Testis (tissue), 3 donors: ENCODE data around the gene IL31RA. TPM values are rescaled to one million over a fixed set of nuclear protein-coding genes. Genes with fewer than 3 reads are reported as not detected.

Experiments used
- DNase-seq: peaks from one replicate; pipeline ENCODE4 v3.0.0-alpha.2; 2019
- H3K27ac ChIP-seq, 2 donors: fragments of 200-600 bp; sonication (generic); one replicate each; pipeline ENCODE4 v1.5.1; 2019
- H3K27me3 ChIP-seq: fragments of 200-600 bp; sonication (generic); one replicate; pipeline ENCODE4 v1.5.1; 2019
- H3K36me3 ChIP-seq: fragments of 200-600 bp; sonication (generic); one replicate; pipeline ENCODE4 v1.5.1; 2017; ENCODE audit warnings: low read depth; ENCODE audit errors: missing control alignments
- H3K4me1 ChIP-seq: fragments of 200-600 bp; sonication (generic); one replicate; pipeline ENCODE4 v1.5.1; 2019
- H3K4me3 ChIP-seq, 2 donors: fragments of 200-600 bp; sonication (generic); one replicate each; pipeline ENCODE4 v1.5.1; 2017 to 2019
- H3K9me3 ChIP-seq: fragments of 200-600 bp; sonication (generic); one replicate; pipeline ENCODE4 v1.5.1; 2017
- POLR2A ChIP-seq: fragments of 450-650 bp; IDR thresholded peaks from one replicate; pipeline ENCODE4 v1.6.1; 2017; ENCODE audit warnings: antibody characterized with exemption, mild to moderate bottlenecking, moderate library complexity
- WGBS, 2 donors: methylation state at CpG; one replicate each; pipeline ENCODE4 v1.1.5; 2018; 5-methylcytosine and 5-hydroxymethylcytosine counted together
- intact Hi-C: fragments of 100-400 bp; cut with DNase I; formaldehyde crosslinking; loops from one replicate; pipeline ENCODE4 v1.15.1; 2023; ENCODE audit warnings: low total_unique reads
- polyA plus RNA-seq: library from polyadenylated mRNA; stranded (reverse); fragments of 350-450 nt; fragmentation: Illumina TruSeq; extraction: RNeasy Lipid Tissue Mini Kit (QIAGEN cat#74804); gene quantifications from one replicate; pipeline ENCODE4 v1.2.3, GENCODE V29; 2014; ENCODE audit warnings: low read depth, low replicate concordance; ENCODE audit not compliant: insufficient read depth
- total RNA-seq, 2 donors: library from RNA; depleted of rRNA; stranded (reverse); fragments of >200 nt; gene quantifications; one replicate each; pipeline ENCODE4 v1.2.3, GENCODE V29; 2016
- TF ChIP-seq, protein P1 (sequence below), 3 experiments: fragments of 450-650 bp in 2 of 3; fragments of 200-600 bp in 1 of 3; sonication (generic) in 1 of 3; IDR thresholded peaks; one replicate each; pipeline ENCODE4 v1.5.1; 2016 to 2019; ENCODE audit warnings: antibody characterized with exemption in 3 of 3, mild to moderate bottlenecking in 2 of 3, moderate library complexity in 1 of 3

Gene IL31RA
- total and polyA plus RNA-seq, 3 donors from 2014 or later = 2.7 to 3.9 (median 3.1) TPM

DNA sequence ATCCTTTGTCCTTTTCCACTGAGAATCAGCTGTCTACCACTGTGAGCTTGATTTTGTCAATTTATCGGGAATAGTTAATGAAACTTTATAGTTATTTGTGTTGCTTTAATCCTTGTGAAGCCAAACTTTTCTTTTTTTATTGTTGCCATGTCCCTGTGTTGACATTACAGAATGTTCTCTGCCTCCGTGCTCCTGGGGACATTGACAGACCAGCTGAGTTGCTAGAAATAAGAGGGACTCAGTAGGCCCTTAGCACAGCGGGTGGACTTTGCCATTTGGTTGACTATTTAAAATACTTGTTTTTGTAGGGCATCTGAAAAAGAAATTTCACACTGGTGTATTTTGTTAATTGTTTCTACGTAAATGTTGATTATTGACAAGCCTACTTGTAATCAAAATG, 70.5 kb downstream of the IL31RA start:
- Histone ChIP-seq H3K36me3 (no peaks in the 10 kb centered on the region), H3K4me3 (no peak overlapping the region), H3K27me3 (no peaks in the 10 kb centered on the region), H3K4me1 (no peaks in the 10 kb centered on the region), H3K27ac (no peak overlapping the region), H3K9me3 (no peaks in the 10 kb centered on the region)
- intact Hi-C loops = no loop called here
- 77 to 80% methylated on average over 4 of the region's 4 CpGs for WGBS, 2 donors
- DNase-seq = no peak
- no peak for TF ChIP-seq POLR2A
- TF ChIP-seq, protein P1, sequence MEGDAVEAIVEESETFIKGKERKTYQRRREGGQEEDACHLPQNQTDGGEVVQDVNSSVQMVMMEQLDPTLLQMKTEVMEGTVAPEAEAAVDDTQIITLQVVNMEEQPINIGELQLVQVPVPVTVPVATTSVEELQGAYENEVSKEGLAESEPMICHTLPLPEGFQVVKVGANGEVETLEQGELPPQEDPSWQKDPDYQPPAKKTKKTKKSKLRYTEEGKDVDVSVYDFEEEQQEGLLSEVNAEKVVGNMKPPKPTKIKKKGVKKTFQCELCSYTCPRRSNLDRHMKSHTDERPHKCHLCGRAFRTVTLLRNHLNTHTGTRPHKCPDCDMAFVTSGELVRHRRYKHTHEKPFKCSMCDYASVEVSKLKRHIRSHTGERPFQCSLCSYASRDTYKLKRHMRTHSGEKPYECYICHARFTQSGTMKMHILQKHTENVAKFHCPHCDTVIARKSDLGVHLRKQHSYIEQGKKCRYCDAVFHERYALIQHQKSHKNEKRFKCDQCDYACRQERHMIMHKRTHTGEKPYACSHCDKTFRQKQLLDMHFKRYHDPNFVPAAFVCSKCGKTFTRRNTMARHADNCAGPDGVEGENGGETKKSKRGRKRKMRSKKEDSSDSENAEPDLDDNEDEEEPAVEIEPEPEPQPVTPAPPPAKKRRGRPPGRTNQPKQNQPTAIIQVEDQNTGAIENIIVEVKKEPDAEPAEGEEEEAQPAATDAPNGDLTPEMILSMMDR (IDR thresholded peaks at IDR 0.05) = no peak

GRCh38 chr5:55923177-55923771, 72.1 kb downstream of the IL31RA start:
- DNase-seq = no peak
- intact Hi-C loops = no loop called here

DNA sequence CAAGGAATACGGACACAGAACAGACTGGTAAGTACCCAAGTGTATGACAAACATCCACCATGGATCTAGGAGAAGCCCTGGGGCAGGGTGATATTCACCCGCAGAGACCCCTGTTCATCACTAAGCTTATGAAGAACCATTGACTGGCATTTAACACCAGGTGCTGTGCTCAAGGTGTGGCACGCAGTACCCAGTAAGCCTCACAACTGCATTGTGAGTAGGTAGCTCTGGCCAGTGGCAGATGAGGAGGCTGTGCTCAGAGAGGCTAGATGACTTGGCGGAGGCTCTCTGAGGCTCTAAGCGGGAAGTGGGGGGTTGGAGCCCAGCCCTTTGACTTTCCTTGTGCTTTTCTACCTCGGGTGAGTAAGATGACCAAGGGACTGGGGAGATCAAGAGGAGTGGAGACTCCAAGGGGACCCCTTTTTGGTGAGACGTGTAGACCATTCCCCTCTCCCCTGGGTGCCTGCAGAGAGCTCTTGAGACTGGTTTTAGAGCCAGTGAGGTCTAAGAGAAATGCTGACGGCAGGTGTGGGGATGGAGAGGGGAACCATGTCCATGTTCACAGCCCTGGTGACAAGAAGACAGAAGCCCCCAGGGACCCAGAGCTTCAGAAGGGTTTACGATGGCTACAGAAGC, 72.8 kb downstream of the IL31RA start:
- H3K4me1 ChIP-seq = no peaks in the 10 kb centered on the region

More at GRCh38 chr5:55923177-55923771, 72.1 kb downstream of the IL31RA start:
- TF ChIP-seq POLR2A = no peak
- TF ChIP-seq, protein P1 (IDR thresholded peaks at IDR 0.05) = no peak
- H3K4me3 ChIP-seq = no peak overlapping the region
- 59 to 70% methylated on average over 16 to 17 of the region's 17 CpGs for WGBS, 2 donors
- no peaks in the 10 kb centered on the region for H3K36me3 ChIP-seq
- no peaks in the 10 kb centered on the region for H3K9me3 ChIP-seq
- H3K27me3 ChIP-seq = no peaks in the 10 kb centered on the region
- H3K27ac ChIP-seq = no peak overlapping the region
- no peaks in the 10 kb centered on the region for H3K4me1 ChIP-seq

DNA sequence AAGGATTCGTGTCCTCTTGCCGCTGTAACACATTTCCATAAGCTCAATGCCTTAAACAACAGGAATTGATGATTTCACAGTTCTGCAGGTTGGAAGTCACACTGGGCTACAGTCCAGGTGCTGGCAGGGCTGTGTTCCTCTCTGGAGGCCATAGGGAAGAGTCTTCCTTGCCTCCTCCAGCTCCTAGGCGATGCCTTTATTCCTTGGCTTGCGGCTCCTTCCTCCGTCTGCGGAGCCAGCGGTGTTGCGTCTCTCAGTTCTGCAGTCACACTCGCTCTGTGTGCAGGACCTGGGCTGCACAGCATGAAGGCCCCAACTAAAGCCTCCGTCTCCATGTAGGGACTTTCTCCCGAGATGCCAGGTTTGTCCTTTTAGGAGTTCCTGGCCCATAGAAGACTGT, 73.6 kb downstream of the IL31RA start:
- Histone ChIP-seq H3K4me1 (no peaks in the 10 kb centered on the region), H3K4me3 (no peak overlapping the region), H3K9me3 (no peaks in the 10 kb centered on the region), H3K27me3 (no peaks in the 10 kb centered on the region), H3K27ac (no peak overlapping the region), H3K36me3 (no peaks in the 10 kb centered on the region)
- intact Hi-C loops = no loop called here
- 85 to 90% methylated on average over 11 of the region's 11 CpGs for WGBS, 2 donors
- DNase-seq = no peak
- TF ChIP-seq, protein P1 (IDR thresholded peaks at IDR 0.05) = no peak
- TF ChIP-seq POLR2A = no peak

More for the DNA sequence above, 72.8 kb downstream of the IL31RA start:
- Histone ChIP-seq H3K27me3 (no peaks in the 10 kb centered on the region), H3K9me3 (no peaks in the 10 kb centered on the region), H3K4me3 (no peak overlapping the region), H3K36me3 (no peaks in the 10 kb centered on the region), H3K27ac (no peak overlapping the region)
- DNase-seq = no peak
- 93 to 94% methylated on average over 9 of the region's 9 CpGs for WGBS, 2 donors
- intact Hi-C loops = no loop called here
- TF ChIP-seq, protein P1 (IDR thresholded peaks at IDR 0.05) = no peak
- no peak for TF ChIP-seq POLR2A

DNA sequence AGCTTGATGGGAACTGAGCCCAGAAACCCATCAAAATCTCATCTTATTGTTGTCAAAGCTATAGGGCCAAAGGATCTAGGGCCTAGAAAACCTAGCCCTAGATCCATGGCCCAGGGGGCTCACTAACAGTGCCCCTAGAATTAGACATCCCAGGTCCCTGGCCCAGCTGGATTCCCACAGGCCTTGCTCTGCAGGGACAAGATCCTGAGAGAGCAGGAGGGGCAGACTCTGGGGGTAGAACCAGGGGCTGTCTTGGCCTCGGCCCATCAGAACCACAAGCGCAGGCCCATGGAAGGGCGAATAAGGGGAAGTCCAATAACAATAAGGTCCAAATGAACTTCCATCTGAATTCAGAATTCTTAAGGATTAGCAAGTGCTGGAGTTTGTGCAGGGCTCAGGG, 74.0 kb downstream of the IL31RA start:
- DNase-seq = no peak
- Histone ChIP-seq H3K4me3 (no peak overlapping the region), H3K4me1 (no peaks in the 10 kb centered on the region), H3K27me3 (no peaks in the 10 kb centered on the region), H3K27ac (no peak overlapping the region), H3K36me3 (no peaks in the 10 kb centered on the region), H3K9me3 (no peaks in the 10 kb centered on the region)
- no peak for TF ChIP-seq POLR2A
- TF ChIP-seq, protein P1 (IDR thresholded peaks at IDR 0.05) = no peak
- WGBS, 2 donors = 92 to 100% methylated on average over 3 of the region's 3 CpGs
- intact Hi-C loops = no loop called here
